Adrenal gland (tissue), 5 donors: ENCODE results near the gene ZSCAN22.

Source experiments
- POLR2A ChIP-seq, 2 donors: fragments of 450-650 bp; IDR thresholded peaks; one replicate each; pipeline ENCODE4 v1.6.1; 2017; ENCODE audit warnings: antibody characterized with exemption in 2 of 2, mild to moderate bottlenecking in 2 of 2, moderate library complexity in 1 of 2
- TF ChIP-seq, protein P1 (sequence below), 6 experiments: fragments of 450-650 bp in 4 of 6; fragments of 200-600 bp in 2 of 6; sonication (generic) in 1 of 6; IDR thresholded peaks; 1 replicate in 5 of 6; 2 replicates in 1 of 6; pipeline versions ENCODE4 v1.5.1 to v1.8.0; 2016 to 2021; ENCODE audit warnings: antibody characterized with exemption in 6 of 6, mild to moderate bottlenecking in 2 of 6, moderate library complexity in 1 of 6
- donor health status: DM: no; HTN: no; CAD: no.

GRCh38 chr19:58353717-58354477, 27.1 kb downstream of the ZSCAN22 start:
- TF ChIP-seq, protein P1, sequence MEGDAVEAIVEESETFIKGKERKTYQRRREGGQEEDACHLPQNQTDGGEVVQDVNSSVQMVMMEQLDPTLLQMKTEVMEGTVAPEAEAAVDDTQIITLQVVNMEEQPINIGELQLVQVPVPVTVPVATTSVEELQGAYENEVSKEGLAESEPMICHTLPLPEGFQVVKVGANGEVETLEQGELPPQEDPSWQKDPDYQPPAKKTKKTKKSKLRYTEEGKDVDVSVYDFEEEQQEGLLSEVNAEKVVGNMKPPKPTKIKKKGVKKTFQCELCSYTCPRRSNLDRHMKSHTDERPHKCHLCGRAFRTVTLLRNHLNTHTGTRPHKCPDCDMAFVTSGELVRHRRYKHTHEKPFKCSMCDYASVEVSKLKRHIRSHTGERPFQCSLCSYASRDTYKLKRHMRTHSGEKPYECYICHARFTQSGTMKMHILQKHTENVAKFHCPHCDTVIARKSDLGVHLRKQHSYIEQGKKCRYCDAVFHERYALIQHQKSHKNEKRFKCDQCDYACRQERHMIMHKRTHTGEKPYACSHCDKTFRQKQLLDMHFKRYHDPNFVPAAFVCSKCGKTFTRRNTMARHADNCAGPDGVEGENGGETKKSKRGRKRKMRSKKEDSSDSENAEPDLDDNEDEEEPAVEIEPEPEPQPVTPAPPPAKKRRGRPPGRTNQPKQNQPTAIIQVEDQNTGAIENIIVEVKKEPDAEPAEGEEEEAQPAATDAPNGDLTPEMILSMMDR (IDR thresholded peaks at IDR 0.05), result no peak
- no peak for TF ChIP-seq POLR2A (IDR thresholded peaks at IDR 0.05)
